Measurements from ENCODE around the gene SURF4. TPM values are rescaled to one million over a fixed set of nuclear protein-coding genes. Genes with fewer than 3 reads are reported as not detected.
"Not testable (repeated sequence)": the region's sequence is repeated elsewhere in the genome, so short reads cannot be mapped to it uniquely, and the experiment has no call there.

Gene SURF4
- total and polyA plus RNA-seq, 3 donors from 2014 or later: 150 to 163 (median 151) TPM

DNA sequence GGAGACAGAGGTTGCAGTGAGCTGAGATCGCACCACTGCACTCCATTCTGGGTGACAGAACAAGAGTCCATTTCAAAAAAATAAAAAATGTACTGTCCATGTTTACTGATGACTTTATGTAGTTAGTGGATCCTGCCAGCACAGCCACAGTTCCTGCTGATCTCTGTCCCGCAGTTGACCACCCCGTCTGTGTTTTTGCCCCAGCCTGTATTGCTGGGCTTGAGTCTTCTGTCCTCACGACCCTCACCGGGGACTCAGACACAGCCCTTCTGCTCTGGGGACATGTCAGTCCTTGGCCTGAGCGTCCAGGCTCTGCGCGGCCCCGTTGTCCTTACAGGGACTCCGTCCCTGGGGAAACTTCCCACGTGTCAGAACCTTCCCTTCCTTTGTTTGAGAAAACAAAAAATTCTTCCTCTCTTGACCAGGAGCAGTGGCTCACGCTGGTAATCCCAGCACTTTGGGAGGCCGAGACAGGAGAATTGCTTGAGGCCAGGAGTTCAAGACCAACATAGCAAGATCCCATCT lies 54.4 kb downstream of the SURF4 start:
- Histone ChIP-seq H3K36me3 (ENCODE audit: low read depth, missing control alignments) (no peaks in the 10 kb centered on the region), H3K4me1 (no peaks in the 10 kb centered on the region), H3K27me3 (no peaks in the 10 kb centered on the region), H3K27ac (no peak overlapping the region), H3K4me3 (no peak overlapping the region), H3K9me3 (no peaks in the 10 kb centered on the region)
- no peak for TF ChIP-seq POLR2A (IDR thresholded peaks at IDR 0.05)
- TF ChIP-seq, protein P1, sequence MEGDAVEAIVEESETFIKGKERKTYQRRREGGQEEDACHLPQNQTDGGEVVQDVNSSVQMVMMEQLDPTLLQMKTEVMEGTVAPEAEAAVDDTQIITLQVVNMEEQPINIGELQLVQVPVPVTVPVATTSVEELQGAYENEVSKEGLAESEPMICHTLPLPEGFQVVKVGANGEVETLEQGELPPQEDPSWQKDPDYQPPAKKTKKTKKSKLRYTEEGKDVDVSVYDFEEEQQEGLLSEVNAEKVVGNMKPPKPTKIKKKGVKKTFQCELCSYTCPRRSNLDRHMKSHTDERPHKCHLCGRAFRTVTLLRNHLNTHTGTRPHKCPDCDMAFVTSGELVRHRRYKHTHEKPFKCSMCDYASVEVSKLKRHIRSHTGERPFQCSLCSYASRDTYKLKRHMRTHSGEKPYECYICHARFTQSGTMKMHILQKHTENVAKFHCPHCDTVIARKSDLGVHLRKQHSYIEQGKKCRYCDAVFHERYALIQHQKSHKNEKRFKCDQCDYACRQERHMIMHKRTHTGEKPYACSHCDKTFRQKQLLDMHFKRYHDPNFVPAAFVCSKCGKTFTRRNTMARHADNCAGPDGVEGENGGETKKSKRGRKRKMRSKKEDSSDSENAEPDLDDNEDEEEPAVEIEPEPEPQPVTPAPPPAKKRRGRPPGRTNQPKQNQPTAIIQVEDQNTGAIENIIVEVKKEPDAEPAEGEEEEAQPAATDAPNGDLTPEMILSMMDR (IDR thresholded peaks at IDR 0.05): no peak
- intact Hi-C loops (cut with DNase I; ENCODE audit: low total_unique reads): loop anchor here (10.0 kb wide), 1 partner anchor 137 kb away; no protein-coding TSS in a partner anchor
- WGBS, 2 donors: 86 to 88% methylated on average over 13 of the region's 13 CpGs
- no peak for DNase-seq

DNA sequence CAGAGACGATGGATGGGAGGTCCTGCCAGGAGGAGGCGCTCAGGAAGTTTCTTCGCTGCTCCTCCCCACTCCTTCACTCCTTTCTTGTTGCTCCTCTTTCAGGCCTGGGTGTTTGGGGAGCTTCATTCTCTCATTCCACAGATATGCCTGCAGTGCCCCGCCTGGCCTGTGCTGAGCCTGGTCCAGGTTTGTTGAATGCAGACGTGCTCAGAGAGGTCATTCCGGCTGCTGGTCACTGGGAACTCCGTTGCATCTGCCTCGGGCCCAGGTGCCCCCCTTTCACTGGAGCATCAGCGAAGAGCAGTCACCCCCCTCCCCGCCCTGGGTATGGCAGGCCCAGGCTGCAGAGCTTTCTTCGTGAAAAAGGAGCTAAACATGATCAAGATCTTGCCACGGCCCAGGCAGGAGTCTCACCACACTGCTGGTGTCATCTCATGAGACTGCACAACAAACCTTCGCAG lies 55.4 kb downstream of the SURF4 start:
- intact Hi-C loops (cut with DNase I; ENCODE audit: low total_unique reads): loop anchor here (10.0 kb wide), 1 partner anchor 136 kb away; no protein-coding TSS in a partner anchor
- Histone ChIP-seq H3K27me3 (no peaks in the 10 kb centered on the region), H3K36me3 (ENCODE audit: low read depth, missing control alignments) (no peaks in the 10 kb centered on the region), H3K27ac (no peak overlapping the region), H3K4me3 (no peak overlapping the region), H3K9me3 (no peaks in the 10 kb centered on the region), H3K4me1 (no peaks in the 10 kb centered on the region)
- TF ChIP-seq, protein P1 (IDR thresholded peaks at IDR 0.05): no peak
- no peak for TF ChIP-seq POLR2A (IDR thresholded peaks at IDR 0.05)
- WGBS, 2 donors: 82 to 87% methylated on average over 12 to 13 of the region's 13 CpGs
- no peak for DNase-seq

DNA sequence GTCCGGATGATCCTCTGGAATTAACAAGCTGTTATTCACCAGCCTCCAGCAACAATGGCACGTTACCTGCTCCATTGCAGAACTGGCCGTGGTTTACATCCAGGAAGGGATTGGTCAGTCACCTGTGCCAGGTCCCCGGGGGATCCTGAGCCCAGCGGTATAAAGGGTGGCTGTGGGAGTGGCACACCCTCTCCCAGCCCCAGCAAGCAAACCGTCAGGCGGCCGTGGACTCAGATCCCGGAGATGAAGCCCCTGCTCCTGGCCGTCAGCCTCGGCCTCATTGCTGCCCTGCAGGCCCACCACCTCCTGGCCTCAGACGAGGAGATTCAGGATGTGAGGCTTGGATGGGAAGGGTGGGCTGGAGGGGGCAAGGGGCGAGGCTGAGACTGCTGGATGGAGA lies 58.3 kb downstream of the SURF4 start:
- H3K27me3 ChIP-seq; intact Hi-C loops (cut with DNase I; ENCODE audit: low total_unique reads); H3K4me3 ChIP-seq; H3K36me3 ChIP-seq (ENCODE audit: low read depth, missing control alignments); H3K27ac ChIP-seq; H3K4me1 ChIP-seq; H3K9me3 ChIP-seq; DNase-seq: not testable (repeated sequence)
- 85% methylated on average over 11 of the region's 13 CpGs; no CpG with 5 or more reads in 1 of the 2 donors for WGBS, 2 donors

DNA sequence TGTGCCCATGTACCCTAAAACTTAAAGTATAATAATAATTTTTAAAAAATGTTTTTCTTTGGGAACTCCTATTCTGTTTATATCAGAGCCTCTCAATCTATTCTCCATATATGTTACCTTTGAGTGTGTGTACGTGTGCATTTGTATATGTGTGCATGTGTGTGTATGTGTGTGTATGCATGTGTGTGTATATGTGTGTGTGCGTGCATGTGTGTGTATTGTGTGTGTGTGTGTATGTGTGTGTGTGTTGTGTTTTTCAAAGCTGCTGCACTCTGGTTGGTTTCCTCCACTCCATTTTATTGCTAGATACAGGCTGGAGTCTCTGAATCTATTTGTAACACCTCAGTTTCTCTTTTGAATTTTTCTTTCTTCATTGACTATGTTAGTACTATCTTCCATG lies 59.9 kb downstream of the SURF4 start:
- Histone ChIP-seq H3K27ac (no peak overlapping the region), H3K4me1 (no peaks in the 10 kb centered on the region), H3K27me3 (no peaks in the 10 kb centered on the region), H3K4me3 (no peak overlapping the region), H3K36me3 (ENCODE audit: low read depth, missing control alignments) (no peaks in the 10 kb centered on the region), H3K9me3 (no peaks in the 10 kb centered on the region)
- WGBS, 2 donors: 70 to 78% methylated on average over 2 of the region's 2 CpGs
- TF ChIP-seq, protein P1 (IDR thresholded peaks at IDR 0.05): no peak
- TF ChIP-seq POLR2A (IDR thresholded peaks at IDR 0.05): no peak
- no peak for DNase-seq
- intact Hi-C loops (cut with DNase I; ENCODE audit: low total_unique reads): no loop called here

Small RNA genes within 50 kb of the gene (small RNA-seq; reads per million reads assigned to genes)
- gene RF00019 (0 reads per million in 2 donors), gene SNORD24 (0 reads per million in 2 donors), gene SNORD36A (0 reads per million in 2 donors), gene SNORD36B (0 reads per million in 2 donors), gene SNORD36C (0 reads per million in 2 donors)

Other genes with a start within 250 kb of the SURF4 start
- 10 to 100 TPM in 1 of 2 donors, 1 to 10 TPM in 1; 5.6 to 11.2 TPM for gene GBGT1, start 212.1 kb downstream of the SURF4 start, total RNA-seq
- 4.0 TPM for gene GBGT1, start 212.1 kb downstream of the SURF4 start, polyA plus RNA-seq (ENCODE audit: insufficient read depth, low read depth, low replicate concordance)
- 10 to 100 TPM; 34.0 to 53.0 TPM for gene OBP2B, start 166.8 kb downstream of the SURF4 start, total RNA-seq
- 35.1 TPM for gene OBP2B, start 166.8 kb downstream of the SURF4 start, polyA plus RNA-seq (ENCODE audit: insufficient read depth, low read depth, low replicate concordance)
- 10 to 100 TPM; 25.6 to 31.1 TPM for gene ABO, start 100.9 kb downstream of the SURF4 start, total RNA-seq
- gene ABO, start 100.9 kb downstream of the SURF4 start, polyA plus RNA-seq (ENCODE audit: insufficient read depth, low read depth, low replicate concordance): 10.4 TPM
- 10 to 100 TPM; 28.5 to 36.0 TPM for gene SURF6, start 39.9 kb downstream of the SURF4 start, total RNA-seq
- gene SURF6, start 39.9 kb downstream of the SURF4 start, polyA plus RNA-seq (ENCODE audit: insufficient read depth, low read depth, low replicate concordance): 19.8 TPM
- 10 to 100 TPM; 25.9 to 29.3 TPM for gene MED22, start 27.9 kb downstream of the SURF4 start, total RNA-seq
- gene MED22, start 27.9 kb downstream of the SURF4 start, polyA plus RNA-seq (ENCODE audit: insufficient read depth, low read depth, low replicate concordance): 20.2 TPM
- 1,000 to 10,000 TPM in 1 of 2 donors, 100 to 1,000 TPM in 1; 856 to 1,453 TPM for gene RPL7A, start 27.8 kb downstream of the SURF4 start, total RNA-seq
- gene RPL7A, start 27.8 kb downstream of the SURF4 start, polyA plus RNA-seq (ENCODE audit: insufficient read depth, low read depth, low replicate concordance): 1,924 TPM
- 10 to 100 TPM; 51.4 to 58.9 TPM for gene SURF1, start 19.6 kb downstream of the SURF4 start, total RNA-seq
- 71.0 TPM for gene SURF1, start 19.6 kb downstream of the SURF4 start, polyA plus RNA-seq (ENCODE audit: insufficient read depth, low read depth, low replicate concordance)
- gene SURF2, start 19.5 kb downstream of the SURF4 start, total RNA-seq: 100 to 1,000 TPM; 103 to 121 TPM
- 160 TPM for gene SURF2, start 19.5 kb downstream of the SURF4 start, polyA plus RNA-seq (ENCODE audit: insufficient read depth, low read depth, low replicate concordance)
- gene STKLD1, start 306 bp upstream of the SURF4 start, total RNA-seq: 10 to 100 TPM in 1 of 2 donors, 1 to 10 TPM in 1; 8.4 to 20.9 TPM
- gene STKLD1, start 306 bp upstream of the SURF4 start, polyA plus RNA-seq (ENCODE audit: insufficient read depth, low read depth, low replicate concordance): 33.1 TPM
- gene REXO4, start 42.0 kb upstream of the SURF4 start, total RNA-seq: 10 to 100 TPM; 31.4 to 31.5 TPM
- gene REXO4, start 42.0 kb upstream of the SURF4 start, polyA plus RNA-seq (ENCODE audit: insufficient read depth, low read depth, low replicate concordance): 36.7 TPM
- gene ADAMTS13, start 46.3 kb upstream of the SURF4 start, total RNA-seq: 10 to 100 TPM; 15.4 to 21.2 TPM
- gene ADAMTS13, start 46.3 kb upstream of the SURF4 start, polyA plus RNA-seq (ENCODE audit: insufficient read depth, low read depth, low replicate concordance): 15.6 TPM
- 10 to 100 TPM; 43.3 to 47.9 TPM for gene CACFD1, start 83.9 kb upstream of the SURF4 start, total RNA-seq
- gene CACFD1, start 83.9 kb upstream of the SURF4 start, polyA plus RNA-seq (ENCODE audit: insufficient read depth, low read depth, low replicate concordance): 34.7 TPM
- gene SLC2A6, start 103.0 kb upstream of the SURF4 start, total RNA-seq: 1 to 10 TPM; 2.6 to 3.5 TPM
- gene SLC2A6, start 103.0 kb upstream of the SURF4 start, polyA plus RNA-seq (ENCODE audit: insufficient read depth, low read depth, low replicate concordance): 2.9 TPM
- gene MYMK, start 148.9 kb upstream of the SURF4 start, total RNA-seq: not detected
- 0.87 TPM for gene MYMK, start 148.9 kb upstream of the SURF4 start, polyA plus RNA-seq (ENCODE audit: insufficient read depth, low read depth, low replicate concordance)
- 10 to 100 TPM in 1 of 2 donors, 1 to 10 TPM in 1; 9.4 to 11.1 TPM for gene ADAMTSL2, start 158.6 kb upstream of the SURF4 start, total RNA-seq
- gene ADAMTSL2, start 158.6 kb upstream of the SURF4 start, polyA plus RNA-seq (ENCODE audit: insufficient read depth, low read depth, low replicate concordance): 3.8 TPM
- gene FAM163B, start 233.3 kb upstream of the SURF4 start, total RNA-seq: 1 to 10 TPM; 2.8 to 3.8 TPM
- 2.2 TPM for gene FAM163B, start 233.3 kb upstream of the SURF4 start, polyA plus RNA-seq (ENCODE audit: insufficient read depth, low read depth, low replicate concordance)